Neutrophil (primary cell): ENCODE results near the gene ST13.

Experiments used
- H3K27ac ChIP-seq: fragments of 200-600 bp; sonication (generic); 2 replicates; pipeline ENCODE4 v1.5.1; 2016; ENCODE audit warnings: mild to moderate bottlenecking, moderate library complexity
- H3K27me3 ChIP-seq: fragments of 200-600 bp; sonication (generic); 2 replicates; pipeline ENCODE4 v1.6.0; 2016; ENCODE audit warnings: mild to moderate bottlenecking
- H3K36me3 ChIP-seq: fragments of 200-600 bp; sonication (generic); 2 replicates; pipeline ENCODE4 v1.5.1; 2017
- H3K4me1 ChIP-seq, 2 experiments: fragments of 200-600 bp in 1 of 2; sonication (generic) in 1 of 2; 1 replicate in 1 of 2; 2 replicates in 1 of 2; pipeline versions ENCODE4 v1.5.1 to v1.6.1; 2013 to 2016; ENCODE audit warnings: low read depth in 1 of 2, low read length in 1 of 2, mild to moderate bottlenecking in 1 of 2, moderate library complexity in 1 of 2; ENCODE audit not compliant: control insufficient read depth in 1 of 2, insufficient read depth in 1 of 2
- H3K4me3 ChIP-seq, 2 experiments: fragments of 200-600 bp in 1 of 2; sonication (generic) in 1 of 2; 1 replicate in 1 of 2; 2 replicates in 1 of 2; pipeline ENCODE4 v1.5.1; 2013 to 2016; ENCODE audit warnings: low read depth in 1 of 2, low read length in 1 of 2, mild to moderate bottlenecking in 1 of 2, moderate library complexity in 1 of 2
- H3K9me3 ChIP-seq: fragments of 200-600 bp; sonication (generic); 2 replicates; pipeline ENCODE4 v1.5.1; 2016
- CTCF ChIP-seq: fragments of 200-600 bp; sonication (generic); IDR thresholded peaks from 2 replicates; pipeline ENCODE4 v1.5.1; 2016; ENCODE audit warnings: antibody characterized with exemption

The ST13 gene

DNA sequence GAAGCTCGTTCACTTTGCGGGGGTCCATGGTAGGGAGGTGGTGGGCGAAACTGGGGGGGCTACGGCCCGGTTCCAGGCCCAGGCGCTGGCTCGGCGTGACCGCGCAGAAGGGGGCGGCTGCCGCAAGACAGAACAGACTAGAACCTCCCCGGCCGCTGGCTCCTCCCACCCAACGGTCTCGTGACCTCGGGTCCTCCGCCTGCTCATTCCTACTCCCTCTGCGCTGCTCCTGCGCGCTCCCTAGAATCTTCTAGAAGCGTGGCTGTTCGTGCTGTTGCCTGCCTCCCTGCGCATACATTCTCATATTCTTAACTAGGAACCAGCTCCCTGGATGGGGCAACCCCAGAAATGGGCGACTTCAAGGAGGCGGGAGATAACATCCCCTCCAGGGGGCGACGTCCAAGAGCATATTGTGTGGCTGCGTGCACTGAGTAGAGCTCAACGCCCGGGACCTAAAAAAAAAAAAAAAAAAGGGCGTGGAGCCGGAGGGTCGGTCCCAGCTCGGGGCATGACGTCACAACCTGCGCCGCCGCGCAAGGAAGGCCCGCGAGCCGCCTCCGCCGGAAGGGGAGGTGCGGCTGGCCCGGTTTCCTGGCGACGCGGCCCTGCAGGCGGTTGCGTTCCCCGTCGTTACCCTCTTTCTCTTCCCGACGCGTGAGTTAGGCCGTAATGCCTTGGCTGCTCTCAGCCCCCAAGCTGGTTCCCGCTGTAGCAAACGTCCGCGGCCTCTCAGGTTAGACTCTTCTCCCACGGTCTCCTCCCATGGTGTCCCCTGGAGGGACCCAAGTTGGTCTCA lies at the start of gene ST13, which contains the start of gene XPNPEP3:
Gene ST13 (minus strand): TSS at position 127 of the 796 bp plus-strand sequence. CDS start 99 bp downstream, at position 28.
Gene XPNPEP3 (plus strand): TSS at position 636 of the 796 bp plus-strand sequence. CDS start 34 bp downstream, at position 670.
- no peak for TF ChIP-seq CTCF
- H3K4me3 ChIP-seq, result peak within 1 kb of the TSS; percentile 94 to 97
- H3K36me3 ChIP-seq, result no peaks in the 10 kb centered on the region
- H3K4me1 ChIP-seq, result peaks cover 27 to 29% of the 10 kb centered on the region in 2 experiments
- no peaks in the 10 kb centered on the region for H3K9me3 ChIP-seq
- no peaks in the 10 kb centered on the region for H3K27me3 ChIP-seq
- peak within 1 kb of the TSS; percentile 98 for H3K27ac ChIP-seq

DNA sequence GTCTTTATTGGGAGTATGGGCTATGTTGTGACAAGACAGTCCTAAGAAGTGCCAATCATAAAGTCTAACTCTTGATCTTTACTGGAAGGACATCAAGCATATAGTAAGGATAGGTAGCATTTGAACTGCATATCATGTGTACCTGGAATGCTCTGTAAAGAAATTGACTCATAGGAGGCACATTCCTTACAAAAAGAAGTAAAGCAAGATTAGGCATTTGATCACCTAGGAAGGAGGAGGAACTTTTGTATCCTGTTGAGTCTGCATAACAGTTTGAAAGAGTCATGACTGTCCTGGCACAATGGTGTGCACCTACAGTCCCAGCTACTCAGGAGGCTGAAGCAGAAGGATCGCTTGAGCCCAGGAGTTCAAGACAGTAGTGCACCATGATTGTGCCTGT lies 47.7 kb upstream of the ST13 start:
- Histone ChIP-seq H3K4me1 (no peaks in the 10 kb centered on the region), H3K36me3 (peaks cover 16% of the 10 kb centered on the region), H3K27ac (no peak overlapping the region), H3K4me3 (no peak overlapping the region), H3K9me3 (no peaks in the 10 kb centered on the region), H3K27me3 (no peaks in the 10 kb centered on the region)
- TF ChIP-seq CTCF, result no peak

DNA sequence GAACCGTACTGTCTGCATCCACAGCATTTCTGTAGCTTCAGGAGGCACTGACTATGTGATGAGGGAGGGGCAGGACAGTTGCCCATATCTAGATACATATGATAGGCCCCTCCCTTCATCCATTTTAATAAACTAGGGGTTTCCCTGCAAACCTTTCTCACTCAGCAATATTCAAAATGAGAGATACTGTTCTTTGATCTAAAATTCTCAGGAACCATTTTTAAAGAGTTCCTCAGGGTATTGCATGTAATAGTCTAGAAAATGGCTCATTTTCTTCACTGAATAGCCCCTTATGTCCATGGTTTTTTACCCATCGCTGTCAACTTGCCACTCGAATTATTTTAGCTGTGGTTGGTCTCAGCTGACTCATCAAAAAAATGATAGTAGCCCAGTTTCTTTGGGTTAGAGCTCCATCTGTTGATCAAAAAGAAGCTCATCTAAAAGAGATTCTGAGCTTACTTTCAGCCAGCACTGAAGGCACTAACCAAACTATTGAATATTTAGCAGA lies 42.5 kb upstream of the ST13 start:
- no peaks in the 10 kb centered on the region for H3K4me1 ChIP-seq
- TF ChIP-seq CTCF, result no peak
- H3K36me3 ChIP-seq, result no peaks in the 10 kb centered on the region
- no peaks in the 10 kb centered on the region for H3K27me3 ChIP-seq
- H3K27ac ChIP-seq, result no peak overlapping the region
- no peak overlapping the region for H3K4me3 ChIP-seq
- H3K9me3 ChIP-seq, result no peaks in the 10 kb centered on the region

GRCh38 chr22:40894417-40894816 lies 38.0 kb upstream of the ST13 start:
- Histone ChIP-seq H3K4me1 (no peaks in the 10 kb centered on the region), H3K9me3 (no peaks in the 10 kb centered on the region), H3K27ac (no peak overlapping the region), H3K36me3 (peaks cover 4% of the 10 kb centered on the region), H3K4me3 (no peak overlapping the region), H3K27me3 (no peaks in the 10 kb centered on the region)
- no peak for TF ChIP-seq CTCF

DNA sequence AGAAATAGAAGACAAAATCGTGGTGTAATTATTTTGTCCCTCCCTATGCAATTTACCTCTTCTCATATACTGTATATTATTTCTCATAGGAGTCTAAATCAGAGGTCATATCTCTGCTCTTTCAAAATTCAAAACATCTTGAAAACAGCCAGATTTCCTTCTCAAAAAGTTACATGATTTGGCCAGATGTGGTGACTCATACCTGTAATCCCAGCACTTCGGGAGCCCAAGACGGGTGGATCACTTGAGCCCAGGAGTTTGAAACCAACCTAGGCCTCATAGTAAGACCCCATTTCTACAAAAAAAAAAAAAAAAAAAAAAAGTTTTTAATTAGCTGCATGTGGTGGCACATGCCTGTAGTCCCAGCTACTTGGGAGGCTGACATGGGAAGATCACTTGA lies 34.4 kb upstream of the ST13 start:
- Histone ChIP-seq H3K9me3 (no peaks in the 10 kb centered on the region), H3K27me3 (no peaks in the 10 kb centered on the region), H3K36me3 (peaks cover 19% of the 10 kb centered on the region), H3K4me3 (no peak overlapping the region), H3K4me1 (no peaks in the 10 kb centered on the region), H3K27ac (no peak overlapping the region)
- TF ChIP-seq CTCF, result no peak
